NB4 (cell line): Measurements from ENCODE around the gene GPR78.

Source experiments
- MAX ChIP-seq: IDR thresholded peaks from 2 replicates; pipeline ENCODE4 v1.6.1; 2011; ENCODE audit warnings: low read depth, low read length
- MYC ChIP-seq: IDR thresholded peaks from 2 replicates; pipeline ENCODE4 v1.6.1; 2011; ENCODE audit warnings: low read depth, low read length
- POLR2A ChIP-seq: IDR thresholded peaks from 2 replicates; pipeline ENCODE4 v1.6.1; 2011; ENCODE audit warnings: mild to moderate bottlenecking; ENCODE audit not compliant: insufficient read length; ENCODE audit errors: extremely low read depth
- TF ChIP-seq, protein P1 (sequence below): IDR thresholded peaks from one replicate; pipeline ENCODE4 v1.5.1; 2012; ENCODE audit warnings: low read depth, low read length

GRCh38 chr4:8591626-8592365 lies 11.6 kb downstream of the GPR78 start:
- TF ChIP-seq, protein P1, sequence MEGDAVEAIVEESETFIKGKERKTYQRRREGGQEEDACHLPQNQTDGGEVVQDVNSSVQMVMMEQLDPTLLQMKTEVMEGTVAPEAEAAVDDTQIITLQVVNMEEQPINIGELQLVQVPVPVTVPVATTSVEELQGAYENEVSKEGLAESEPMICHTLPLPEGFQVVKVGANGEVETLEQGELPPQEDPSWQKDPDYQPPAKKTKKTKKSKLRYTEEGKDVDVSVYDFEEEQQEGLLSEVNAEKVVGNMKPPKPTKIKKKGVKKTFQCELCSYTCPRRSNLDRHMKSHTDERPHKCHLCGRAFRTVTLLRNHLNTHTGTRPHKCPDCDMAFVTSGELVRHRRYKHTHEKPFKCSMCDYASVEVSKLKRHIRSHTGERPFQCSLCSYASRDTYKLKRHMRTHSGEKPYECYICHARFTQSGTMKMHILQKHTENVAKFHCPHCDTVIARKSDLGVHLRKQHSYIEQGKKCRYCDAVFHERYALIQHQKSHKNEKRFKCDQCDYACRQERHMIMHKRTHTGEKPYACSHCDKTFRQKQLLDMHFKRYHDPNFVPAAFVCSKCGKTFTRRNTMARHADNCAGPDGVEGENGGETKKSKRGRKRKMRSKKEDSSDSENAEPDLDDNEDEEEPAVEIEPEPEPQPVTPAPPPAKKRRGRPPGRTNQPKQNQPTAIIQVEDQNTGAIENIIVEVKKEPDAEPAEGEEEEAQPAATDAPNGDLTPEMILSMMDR, result no peak
- no peak for TF ChIP-seq MAX
- TF ChIP-seq POLR2A, result no peak
- TF ChIP-seq MYC, result no peak
